GM21447 (cell line): Measurements from ENCODE around the gene CPA5.

Source experiments
- ATAC-seq: cut with Tn5 transposase; IDR thresholded peaks from one replicate; pipeline ENCODE4 v1.9.1; 2021; ENCODE audit not compliant: unreplicated experiment

CPA5 gene

GRCh38 chr7:130329681-130330080 is 14.9 kb upstream of the CPA5 start:
- no peak for ATAC-seq

GRCh38 chr7:130332259-130333053 is 12.2 kb upstream of the CPA5 start:
- ATAC-seq, result no peak

GRCh38 chr7:130333832-130334231 is 10.8 kb upstream of the CPA5 start:
- no peak for ATAC-seq

- no peak for ATAC-seq
These were observed 10.3 kb upstream of the CPA5 start for GRCh38 chr7:130334274-130334673.

- ATAC-seq, result no peak
These were observed 7.1 kb upstream of the CPA5 start for GRCh38 chr7:130337410-130337971.

- no peak for ATAC-seq
These were observed 6.4 kb upstream of the CPA5 start for GRCh38 chr7:130338233-130338632.

- ATAC-seq, result no peak
These were observed 2.7 kb upstream of the CPA5 start for GRCh38 chr7:130341882-130342281.

GRCh38 chr7:130342701-130343380 is 1.8 kb upstream of the CPA5 start:
- no peak for ATAC-seq

- ATAC-seq, result no peak
These were observed 520 bp downstream of the CPA5 start for GRCh38 chr7:130345136-130345535.

- no peak for ATAC-seq
These were observed 1.1 kb downstream of the CPA5 start for GRCh38 chr7:130345725-130346124.

- ATAC-seq, result no peak
These were observed 1.7 kb downstream of the CPA5 start for GRCh38 chr7:130346177-130346905.

- ATAC-seq, result no peak
These were observed 2.3 kb downstream of the CPA5 start for GRCh38 chr7:130346941-130347340.

- ATAC-seq, result no peak
These were observed 5.5 kb downstream of the CPA5 start for GRCh38 chr7:130349911-130350782.

- ATAC-seq, result no peak
These were observed 6.6 kb downstream of the CPA5 start for GRCh38 chr7:130350945-130351790.

- no peak for ATAC-seq
These were observed 7.1 kb downstream of the CPA5 start for GRCh38 chr7:130351791-130352090.

- ATAC-seq, result no peak
These were observed 7.8 kb downstream of the CPA5 start for GRCh38 chr7:130352194-130353074.

- ATAC-seq, result no peak
These were observed 8.6 kb downstream of the CPA5 start for GRCh38 chr7:130353196-130353595.

- ATAC-seq, result no peak
These were observed 11.7 kb downstream of the CPA5 start for GRCh38 chr7:130356121-130356875.
